Calu3 (cell line): ENCODE measurements around the gene TOB1. TPM values are rescaled to one million over a fixed set of nuclear protein-coding genes. Genes with fewer than 3 reads are reported as not detected.

Source experiments
- Bru-seq: library from RNA; stranded (reverse); fragments of 400-500 nt; gene quantifications from one replicate; lab custom pipeline; 2021; lab: Mats Ljungman, UMichigan
- BruChase-seq, 2 experiments: library from RNA; stranded (reverse); fragments of 400-500 nt; gene quantifications; one replicate each; lab custom pipeline; 2021; lab: Mats Ljungman, UMichigan
- BruUV-seq: library from RNA; stranded (reverse); fragments of 400-500 nt; replicated peaks from 2 replicates; lab custom pipeline; 2021; lab: Mats Ljungman, UMichigan
- CTCF ChIA-PET: fragments of 300-600 bp; sonication (Branson Sonifier 250); formaldehyde crosslinking; loops from one replicate; lab custom pipeline; 2022; ENCODE audit warnings: antibody characterized with exemption; lab: Charles Lee
- DNase-seq: peaks from one replicate; pipeline ENCODE4 v3.0.0; 2022
- H3K27ac Mint-ChIP-seq: one replicate; pipeline ENCODE4 v1.8.0; 2022; ENCODE audit warnings: mixed read lengths; ENCODE audit not compliant: unreplicated experiment
- H3K27me3 Mint-ChIP-seq: one replicate; pipeline ENCODE4 v1.8.0; 2022; ENCODE audit warnings: mixed read lengths; ENCODE audit not compliant: unreplicated experiment
- H3K36me3 Mint-ChIP-seq: one replicate; pipeline ENCODE4 v1.8.0; 2022; ENCODE audit warnings: mild to moderate bottlenecking, moderate library complexity, mixed read lengths; ENCODE audit not compliant: insufficient read depth, unreplicated experiment
- H3K4me1 Mint-ChIP-seq: one replicate; pipeline ENCODE4 v1.8.0; 2022; ENCODE audit warnings: mild to moderate bottlenecking, low read depth, mixed read lengths; ENCODE audit not compliant: unreplicated experiment
- H3K4me3 Mint-ChIP-seq: one replicate; pipeline ENCODE4 v1.8.0; 2022; ENCODE audit warnings: mild to moderate bottlenecking, low read depth, moderate library complexity, mixed read lengths; ENCODE audit not compliant: unreplicated experiment
- H3K9me3 Mint-ChIP-seq: one replicate; pipeline ENCODE4 v1.8.0; 2022; ENCODE audit warnings: low read depth, mixed read lengths; ENCODE audit not compliant: unreplicated experiment
- intact Hi-C: fragments of 100-400 bp; cut with micrococcal nuclease; formaldehyde crosslinking; loops from one replicate; pipeline ENCODE4 v1.10.0; 2022; ENCODE audit not compliant: unreplicated experiment
- long read RNA-seq: library from polyadenylated mRNA; stranded (forward); transcript quantifications from one replicate; pipeline ENCODE4 v2.0.0, GENCODE V29; 2022
- total RNA-seq: library from RNA; stranded (reverse); gene quantifications from 2 replicates; pipeline ENCODE4 v1.2.3, GENCODE V29; 2022
- TF ChIP-seq, protein P1 (sequence below): fragments of 200-600 bp; IDR thresholded peaks from one replicate; pipeline ENCODE4 v1.8.0; 2022; ENCODE audit warnings: antibody characterized with exemption; ENCODE audit not compliant: unreplicated experiment

Gene TOB1, protein sequence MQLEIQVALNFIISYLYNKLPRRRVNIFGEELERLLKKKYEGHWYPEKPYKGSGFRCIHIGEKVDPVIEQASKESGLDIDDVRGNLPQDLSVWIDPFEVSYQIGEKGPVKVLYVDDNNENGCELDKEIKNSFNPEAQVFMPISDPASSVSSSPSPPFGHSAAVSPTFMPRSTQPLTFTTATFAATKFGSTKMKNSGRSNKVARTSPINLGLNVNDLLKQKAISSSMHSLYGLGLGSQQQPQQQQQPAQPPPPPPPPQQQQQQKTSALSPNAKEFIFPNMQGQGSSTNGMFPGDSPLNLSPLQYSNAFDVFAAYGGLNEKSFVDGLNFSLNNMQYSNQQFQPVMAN
- 177 and 241 TPM in 2 replicates for total RNA-seq
- percentile 99 among the genes with signal in this experiment for Bru-seq, nascent RNA
- percentile 97 among the genes with signal in this experiment for BruChase-seq, experiment 1, labeled RNA remaining after a 6-hour chase
- percentile 100 among the genes with signal in this experiment for BruChase-seq, experiment 2, labeled RNA remaining after a 2-hour chase
- long read RNA-seq, transcript TOB1-202 (2 exons, 2,229 nt): major isoform, 108 of 119 reads
- long read RNA-seq, partial matches to known transcripts: 1 of 119 reads
- long read RNA-seq, other reads (novel, unspliced or antisense): 8 of 119 reads

DNA sequence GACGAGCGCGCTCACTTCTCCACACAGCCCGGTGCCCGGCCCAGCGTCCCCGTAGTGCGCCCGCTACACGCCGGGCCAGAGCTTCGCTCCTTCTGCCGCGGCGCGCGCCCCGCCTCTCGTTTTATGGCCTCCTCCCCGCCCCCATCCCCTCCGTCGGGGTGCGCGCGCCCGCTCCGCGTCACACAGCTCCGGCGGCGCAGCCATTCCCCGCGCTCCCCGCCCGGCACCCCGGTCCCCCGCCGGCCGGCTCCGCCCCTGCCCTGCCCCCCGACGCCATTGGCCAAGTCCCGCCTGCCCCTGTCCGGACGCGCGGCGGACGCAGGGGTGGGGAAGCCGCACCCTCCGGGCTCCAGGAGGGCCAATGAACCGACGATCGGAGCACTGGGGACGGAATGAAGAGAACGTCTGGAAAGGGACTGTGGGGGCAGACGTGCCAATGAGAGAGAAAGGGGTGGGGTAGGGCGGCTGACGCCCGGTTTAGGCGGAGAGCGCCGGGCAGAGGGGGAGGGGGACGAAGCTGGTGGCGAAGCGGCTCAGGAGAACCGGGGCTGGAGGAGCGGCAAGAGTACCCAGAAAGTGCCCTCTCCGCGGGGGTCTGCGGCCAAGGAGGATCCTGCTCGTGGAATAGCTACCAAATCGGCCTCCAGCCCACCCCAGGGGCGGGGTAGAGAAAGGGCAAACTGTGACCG lies at the start of gene TOB1:
Gene TOB1, minus strand, starts transcription at position 94 of the 689 bp plus-strand sequence. CDS start 2,337 bp downstream, outside the sequence.
- peak; percentile 100 for DNase-seq
- CTCF ChIA-PET: interaction anchor here (0.6 to 5.9 kb wide), 18 partner anchors 13 to 287 kb away, joined by 3 to 68 read pairs (median 6); partner anchors contain the start of gene NME1
- peak within 1 kb of the TSS; percentile 78 for H3K4me3 Mint-ChIP-seq
- TF ChIP-seq, protein P1, sequence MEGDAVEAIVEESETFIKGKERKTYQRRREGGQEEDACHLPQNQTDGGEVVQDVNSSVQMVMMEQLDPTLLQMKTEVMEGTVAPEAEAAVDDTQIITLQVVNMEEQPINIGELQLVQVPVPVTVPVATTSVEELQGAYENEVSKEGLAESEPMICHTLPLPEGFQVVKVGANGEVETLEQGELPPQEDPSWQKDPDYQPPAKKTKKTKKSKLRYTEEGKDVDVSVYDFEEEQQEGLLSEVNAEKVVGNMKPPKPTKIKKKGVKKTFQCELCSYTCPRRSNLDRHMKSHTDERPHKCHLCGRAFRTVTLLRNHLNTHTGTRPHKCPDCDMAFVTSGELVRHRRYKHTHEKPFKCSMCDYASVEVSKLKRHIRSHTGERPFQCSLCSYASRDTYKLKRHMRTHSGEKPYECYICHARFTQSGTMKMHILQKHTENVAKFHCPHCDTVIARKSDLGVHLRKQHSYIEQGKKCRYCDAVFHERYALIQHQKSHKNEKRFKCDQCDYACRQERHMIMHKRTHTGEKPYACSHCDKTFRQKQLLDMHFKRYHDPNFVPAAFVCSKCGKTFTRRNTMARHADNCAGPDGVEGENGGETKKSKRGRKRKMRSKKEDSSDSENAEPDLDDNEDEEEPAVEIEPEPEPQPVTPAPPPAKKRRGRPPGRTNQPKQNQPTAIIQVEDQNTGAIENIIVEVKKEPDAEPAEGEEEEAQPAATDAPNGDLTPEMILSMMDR: no peak
- no peaks in the 10 kb centered on the region for H3K27me3 Mint-ChIP-seq
- intact Hi-C loops: loop anchor here (2.0 to 10.0 kb wide), 3 partner anchors 26 to 288 kb away; partner anchors contain the start of gene NME1
- peaks cover 27% of the 10 kb centered on the region for H3K4me1 Mint-ChIP-seq
- peak within 1 kb of the TSS; percentile 100 for H3K27ac Mint-ChIP-seq
- no TSS peak for BruUV-seq
- peaks cover 70% of the 10 kb centered on the region for H3K36me3 Mint-ChIP-seq
- H3K9me3 Mint-ChIP-seq: no peaks in the 10 kb centered on the region

DNA sequence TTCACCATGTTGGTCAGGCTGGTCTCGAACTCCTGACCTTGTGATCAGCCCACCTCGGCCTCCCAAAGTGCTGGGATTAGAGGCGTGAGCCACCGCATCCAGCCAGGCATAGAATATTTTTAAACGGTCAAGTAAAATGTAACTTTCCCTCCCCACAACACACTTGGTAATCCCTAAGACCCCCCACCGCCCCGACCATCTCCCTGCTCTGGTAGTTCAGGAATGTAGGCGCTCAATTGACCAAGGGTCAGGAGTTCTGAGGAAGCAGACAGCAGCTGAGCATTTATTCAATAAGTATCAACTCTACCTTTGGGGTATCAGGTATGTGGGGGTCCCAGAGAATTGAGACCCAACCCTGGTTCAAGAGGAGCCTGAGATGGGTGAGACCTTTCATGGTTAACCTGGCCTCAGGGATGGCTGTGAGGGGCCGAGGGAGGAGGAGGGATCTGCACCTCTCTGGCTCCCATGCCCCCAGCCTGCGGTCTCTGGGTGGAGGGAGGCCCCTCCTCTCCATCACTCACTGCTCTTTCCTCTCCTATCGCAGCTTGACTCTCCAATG lies 48.4 kb upstream of the TOB1 start:
- BruUV-seq: no TSS peak
- DNase-seq: no peak
- no peaks in the 10 kb centered on the region for H3K9me3 Mint-ChIP-seq
- peak overlapping the region; percentile 33 for H3K4me3 Mint-ChIP-seq
- peaks cover 47% of the 10 kb centered on the region for H3K4me1 Mint-ChIP-seq
- H3K27me3 Mint-ChIP-seq: no peaks in the 10 kb centered on the region
- TF ChIP-seq, protein P1: no peak
- intact Hi-C loops: no loop called here
- H3K27ac Mint-ChIP-seq: peak overlapping the region; percentile 74
- CTCF ChIA-PET: interaction anchor here (0.5 to 1.7 kb wide), 15 partner anchors 9 to 412 kb away, joined by 3 to 8 read pairs (median 4); partner anchors contain the start of gene TOB1
- peaks cover 45% of the 10 kb centered on the region for H3K36me3 Mint-ChIP-seq

GRCh38 chr17:50913120-50913519 lies 47.0 kb upstream of the TOB1 start:
- intact Hi-C loops: no loop called here
- Mint-ChIP-seq H3K27ac (no peak overlapping the region), H3K9me3 (no peaks in the 10 kb centered on the region), H3K36me3 (peaks cover 35% of the 10 kb centered on the region), H3K4me1 (peaks cover 47% of the 10 kb centered on the region), H3K4me3 (no peak overlapping the region), H3K27me3 (no peaks in the 10 kb centered on the region)
- BruUV-seq: no TSS peak
- DNase-seq: no peak
- CTCF ChIA-PET: interaction anchor here (0.5 to 0.7 kb wide), 4 partner anchors 8 to 371 kb away, joined by 5 to 10 read pairs (median 6); no protein-coding TSS in a partner anchor
- TF ChIP-seq, protein P1: no peak

DNA sequence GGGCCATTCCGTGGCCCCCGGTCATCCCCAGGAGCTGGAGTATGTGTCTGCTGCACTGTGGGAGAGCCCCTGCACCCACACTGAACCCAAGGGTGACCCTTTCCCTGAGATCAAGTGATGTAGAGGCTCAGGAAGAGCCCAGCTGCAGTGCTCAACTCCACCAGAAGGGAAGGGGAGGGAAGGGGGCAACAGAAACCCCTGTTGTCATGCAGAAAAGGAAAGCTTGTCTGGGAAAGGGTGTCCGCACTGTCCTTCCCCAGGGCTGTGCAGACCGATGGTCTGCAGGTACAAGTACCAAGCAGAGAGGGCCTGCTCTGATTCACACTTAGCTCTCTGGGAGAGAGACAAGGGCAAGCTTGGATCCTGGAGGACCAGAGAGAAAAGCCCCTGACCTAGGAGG lies 45.7 kb upstream of the TOB1 start:
- no peaks in the 10 kb centered on the region for H3K9me3 Mint-ChIP-seq
- peaks cover 30% of the 10 kb centered on the region for H3K36me3 Mint-ChIP-seq
- CTCF ChIA-PET: interaction anchor here (1.5 kb wide), 1 partner anchor 51 kb away, joined by 3 read pairs; no protein-coding TSS in a partner anchor
- H3K4me1 Mint-ChIP-seq: peaks cover 51% of the 10 kb centered on the region
- no peak overlapping the region for H3K4me3 Mint-ChIP-seq
- no peaks in the 10 kb centered on the region for H3K27me3 Mint-ChIP-seq
- no peak for DNase-seq
- no peak overlapping the region for H3K27ac Mint-ChIP-seq
- BruUV-seq: no TSS peak
- TF ChIP-seq, protein P1: peak; percentile 33
- intact Hi-C loops: no loop called here
